Gastroesophageal sphincter (tissue), 3 donors: ENCODE data around the gene NXPH1.

Experiments
- EP300 ChIP-seq: sonication (generic); formaldehyde crosslinking; IDR thresholded peaks from one replicate; pipeline ENCODE4 v1.6.1; 2017; ENCODE audit warnings: antibody characterized with exemption, mild to moderate bottlenecking
- POLR2A ChIP-seq, 2 donors: fragments of 450-650 bp; IDR thresholded peaks; one replicate each; pipeline ENCODE4 v1.6.1; 2017; ENCODE audit warnings: antibody characterized with exemption in 2 of 2, mild to moderate bottlenecking in 2 of 2, moderate library complexity in 1 of 2
- POLR2AphosphoS5 ChIP-seq: sonication (generic); formaldehyde crosslinking; IDR thresholded peaks from one replicate; pipeline ENCODE4 v1.6.1; 2017; ENCODE audit warnings: antibody characterized with exemption
- TF ChIP-seq, protein P1 (sequence below), 4 experiments: fragments of 200-600 bp in 2 of 4; fragments of 450-650 bp in 2 of 4; sonication (generic) in 1 of 4; IDR thresholded peaks; one replicate each; pipeline ENCODE4 v1.5.1; 2017 to 2019; ENCODE audit warnings: antibody characterized with exemption in 4 of 4, mild to moderate bottlenecking in 2 of 4, moderate library complexity in 2 of 4

- TF ChIP-seq, protein P1, sequence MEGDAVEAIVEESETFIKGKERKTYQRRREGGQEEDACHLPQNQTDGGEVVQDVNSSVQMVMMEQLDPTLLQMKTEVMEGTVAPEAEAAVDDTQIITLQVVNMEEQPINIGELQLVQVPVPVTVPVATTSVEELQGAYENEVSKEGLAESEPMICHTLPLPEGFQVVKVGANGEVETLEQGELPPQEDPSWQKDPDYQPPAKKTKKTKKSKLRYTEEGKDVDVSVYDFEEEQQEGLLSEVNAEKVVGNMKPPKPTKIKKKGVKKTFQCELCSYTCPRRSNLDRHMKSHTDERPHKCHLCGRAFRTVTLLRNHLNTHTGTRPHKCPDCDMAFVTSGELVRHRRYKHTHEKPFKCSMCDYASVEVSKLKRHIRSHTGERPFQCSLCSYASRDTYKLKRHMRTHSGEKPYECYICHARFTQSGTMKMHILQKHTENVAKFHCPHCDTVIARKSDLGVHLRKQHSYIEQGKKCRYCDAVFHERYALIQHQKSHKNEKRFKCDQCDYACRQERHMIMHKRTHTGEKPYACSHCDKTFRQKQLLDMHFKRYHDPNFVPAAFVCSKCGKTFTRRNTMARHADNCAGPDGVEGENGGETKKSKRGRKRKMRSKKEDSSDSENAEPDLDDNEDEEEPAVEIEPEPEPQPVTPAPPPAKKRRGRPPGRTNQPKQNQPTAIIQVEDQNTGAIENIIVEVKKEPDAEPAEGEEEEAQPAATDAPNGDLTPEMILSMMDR (IDR thresholded peaks at IDR 0.05), result no peak
- TF ChIP-seq POLR2A (IDR thresholded peaks at IDR 0.05) (no peak), EP300 (no peak), POLR2AphosphoS5 (no peak)
Measured at GRCh38 chr7:8719102-8719501, 285.7 kb downstream of the NXPH1 start.
